CD4-positive, alpha-beta T cell treated with Interleukin-1 beta for 1 hour (primary cell): ENCODE data around the gene MFN2.
A peak's percentile ranks its signal among the peaks of the same experiment; 100 is the strongest.
"Not testable (repeated sequence)": the region's sequence is repeated elsewhere in the genome, so short reads cannot be mapped to it uniquely, and the experiment has no call there.

Experiments used
- DNase-seq, 2 donors: peaks; one replicate each; pipeline ENCODE4 v3.0.0-alpha.2; 2020 to 2022

MFN2 gene

GRCh38 chr1:12028957-12029511, 48.8 kb downstream of the MFN2 start:
- DNase-seq = no peak

- DNase-seq = no peak
Measured at GRCh38 chr1:12029720-12030339, 49.6 kb downstream of the MFN2 start.

GRCh38 chr1:12031039-12031980, 51.1 kb downstream of the MFN2 start:
- peak; percentile 17 to 29 for DNase-seq

- DNase-seq = no peak
Measured at GRCh38 chr1:12032161-12032621, 51.9 kb downstream of the MFN2 start.

GRCh38 chr1:12033441-12033840, 53.2 kb downstream of the MFN2 start:
- not testable (repeated sequence) for DNase-seq

- DNase-seq = no peak
Measured at GRCh38 chr1:12034381-12034801, 54.1 kb downstream of the MFN2 start.

- no peak for DNase-seq
Measured at GRCh38 chr1:12035312-12035711, 55.1 kb downstream of the MFN2 start.

GRCh38 chr1:12037486-12038355, 57.5 kb downstream of the MFN2 start:
- DNase-seq = no peak

GRCh38 chr1:12038356-12039163, 58.3 kb downstream of the MFN2 start:
- DNase-seq = no peak

GRCh38 chr1:12039164-12039525, 58.9 kb downstream of the MFN2 start:
- DNase-seq = no peak

- peak in 1 of 2 donors; percentile 37 for DNase-seq
Measured at GRCh38 chr1:12039824-12040456, 59.7 kb downstream of the MFN2 start.

GRCh38 chr1:12040457-12041051, 60.3 kb downstream of the MFN2 start:
- peak in 1 of 2 donors; percentile 33 for DNase-seq

GRCh38 chr1:12044187-12044877, 64.1 kb downstream of the MFN2 start:
- not testable (repeated sequence) for DNase-seq

GRCh38 chr1:12046749-12047119, 66.5 kb downstream of the MFN2 start:
- DNase-seq = no peak

- DNase-seq = peak; percentile 49 to 50
Measured at GRCh38 chr1:12047120-12047876, 67.1 kb downstream of the MFN2 start.

- DNase-seq = no peak
Measured at GRCh38 chr1:12048372-12048771, 68.1 kb downstream of the MFN2 start.

GRCh38 chr1:12049616-12050015, 69.4 kb downstream of the MFN2 start:
- no peak for DNase-seq

- no peak for DNase-seq
Measured at GRCh38 chr1:12051361-12051760, 71.1 kb downstream of the MFN2 start.

GRCh38 chr1:12052008-12052573, 71.8 kb downstream of the MFN2 start:
- peak; percentile 22 to 25 for DNase-seq
